Testis (tissue), 2 donors: ENCODE results near the gene PRPF38A.

ENCODE experiments used
- POLR2A ChIP-seq: fragments of 450-650 bp; IDR thresholded peaks from one replicate; pipeline ENCODE4 v1.6.1; 2017; ENCODE audit warnings: antibody characterized with exemption, mild to moderate bottlenecking, moderate library complexity
- TF ChIP-seq, protein P1 (sequence below), 3 experiments: fragments of 450-650 bp in 2 of 3; fragments of 200-600 bp in 1 of 3; sonication (generic) in 1 of 3; IDR thresholded peaks; one replicate each; pipeline ENCODE4 v1.5.1; 2016 to 2019; ENCODE audit warnings: antibody characterized with exemption in 3 of 3, mild to moderate bottlenecking in 2 of 3, moderate library complexity in 1 of 3

DNA sequence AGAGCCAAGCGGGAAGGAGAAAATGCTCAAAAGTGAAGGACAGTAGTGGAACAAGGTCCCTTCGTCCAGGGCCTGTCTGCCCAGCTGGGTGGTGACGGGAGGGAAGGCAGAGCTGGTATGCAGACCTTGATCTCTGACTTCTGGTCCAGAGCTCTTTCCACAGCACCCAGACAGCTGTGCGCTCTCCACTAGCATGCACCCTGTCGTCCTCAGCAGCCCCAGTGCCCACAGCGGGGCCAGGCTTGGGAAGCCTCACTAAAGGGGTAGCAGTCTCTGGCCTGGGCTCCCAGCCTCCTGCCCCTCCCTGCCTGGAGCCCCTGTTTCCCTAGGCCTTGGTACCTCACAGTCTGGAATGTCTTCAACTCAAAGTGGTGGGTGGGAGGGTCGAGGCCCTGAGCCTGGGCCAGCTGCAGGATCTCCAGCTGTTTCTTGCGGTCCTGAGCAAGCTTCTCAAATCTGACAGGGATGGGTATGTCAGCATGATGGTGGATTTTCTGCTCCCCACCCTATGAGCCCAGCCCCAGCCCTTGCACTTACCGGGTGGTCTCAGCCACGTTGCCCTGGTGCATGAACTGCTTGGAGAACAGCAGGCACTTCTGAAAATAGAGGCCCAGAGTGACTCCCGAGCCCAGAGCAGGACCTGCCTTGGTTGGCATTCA lies 48.4 kb upstream of the PRPF38A start:
- TF ChIP-seq, protein P1, sequence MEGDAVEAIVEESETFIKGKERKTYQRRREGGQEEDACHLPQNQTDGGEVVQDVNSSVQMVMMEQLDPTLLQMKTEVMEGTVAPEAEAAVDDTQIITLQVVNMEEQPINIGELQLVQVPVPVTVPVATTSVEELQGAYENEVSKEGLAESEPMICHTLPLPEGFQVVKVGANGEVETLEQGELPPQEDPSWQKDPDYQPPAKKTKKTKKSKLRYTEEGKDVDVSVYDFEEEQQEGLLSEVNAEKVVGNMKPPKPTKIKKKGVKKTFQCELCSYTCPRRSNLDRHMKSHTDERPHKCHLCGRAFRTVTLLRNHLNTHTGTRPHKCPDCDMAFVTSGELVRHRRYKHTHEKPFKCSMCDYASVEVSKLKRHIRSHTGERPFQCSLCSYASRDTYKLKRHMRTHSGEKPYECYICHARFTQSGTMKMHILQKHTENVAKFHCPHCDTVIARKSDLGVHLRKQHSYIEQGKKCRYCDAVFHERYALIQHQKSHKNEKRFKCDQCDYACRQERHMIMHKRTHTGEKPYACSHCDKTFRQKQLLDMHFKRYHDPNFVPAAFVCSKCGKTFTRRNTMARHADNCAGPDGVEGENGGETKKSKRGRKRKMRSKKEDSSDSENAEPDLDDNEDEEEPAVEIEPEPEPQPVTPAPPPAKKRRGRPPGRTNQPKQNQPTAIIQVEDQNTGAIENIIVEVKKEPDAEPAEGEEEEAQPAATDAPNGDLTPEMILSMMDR (IDR thresholded peaks at IDR 0.05), result no peak
- TF ChIP-seq POLR2A, result no peak
